ENCODE data around the gene CENPC. TPM values are rescaled to one million over a fixed set of nuclear protein-coding genes. Genes with fewer than 3 reads are reported as not detected.
"Not testable (repeated sequence)": the region's sequence is repeated elsewhere in the genome, so short reads cannot be mapped to it uniquely, and the experiment has no call there.

CENPC gene
- total RNA-seq (2014; rRNA removed; shearing (Covaris generic)): 8.3 and 11.6 TPM in 2 replicates

GRCh38 chr4:67545199-67546003 is at the start of gene CENPC:
TSS of gene CENPC (minus strand) at chr4:67545503. CDS start at chr4:67545355, 148 bp downstream.
- DNase-seq (ENCODE audit: low spot score): peak; percentile 98

GRCh38 chr4:67593741-67594175 is 48.5 kb upstream of the CENPC start:
- DNase-seq (ENCODE audit: low spot score): no peak

- no peak for DNase-seq (ENCODE audit: low spot score)
Observed at GRCh38 chr4:67587156-67587555, 41.9 kb upstream of the CENPC start.

GRCh38 chr4:67584496-67584895 is 39.2 kb upstream of the CENPC start:
- DNase-seq (ENCODE audit: low spot score): no peak

- no peak for DNase-seq (ENCODE audit: low spot score)
Observed at GRCh38 chr4:67581913-67582312, 36.6 kb upstream of the CENPC start.

GRCh38 chr4:67581208-67581857 is 36.0 kb upstream of the CENPC start:
- DNase-seq (ENCODE audit: low spot score): no peak

GRCh38 chr4:67580577-67580976 is 35.3 kb upstream of the CENPC start:
- DNase-seq (ENCODE audit: low spot score): no peak

GRCh38 chr4:67576538-67576937 is 31.2 kb upstream of the CENPC start:
- no peak for DNase-seq (ENCODE audit: low spot score)

GRCh38 chr4:67576059-67576466 is 30.8 kb upstream of the CENPC start:
- DNase-seq (ENCODE audit: low spot score): no peak

GRCh38 chr4:67575232-67576058 is 30.1 kb upstream of the CENPC start:
- DNase-seq (ENCODE audit: low spot score): no peak

- no peak for DNase-seq (ENCODE audit: low spot score)
Observed at GRCh38 chr4:67573193-67573592, 27.9 kb upstream of the CENPC start.

GRCh38 chr4:67571975-67572374 is 26.7 kb upstream of the CENPC start:
- no peak for DNase-seq (ENCODE audit: low spot score)

GRCh38 chr4:67570537-67570936 is 25.2 kb upstream of the CENPC start:
- no peak for DNase-seq (ENCODE audit: low spot score)

- no peak for DNase-seq (ENCODE audit: low spot score)
Observed at GRCh38 chr4:67568820-67569219, 23.5 kb upstream of the CENPC start.

- no peak for DNase-seq (ENCODE audit: low spot score)
Observed at GRCh38 chr4:67566335-67566734, 21.0 kb upstream of the CENPC start.

- DNase-seq (ENCODE audit: low spot score): no peak
Observed at GRCh38 chr4:67565284-67565683, 20.0 kb upstream of the CENPC start.

- DNase-seq (ENCODE audit: low spot score): no peak
Observed at GRCh38 chr4:67558493-67558892, 13.2 kb upstream of the CENPC start, which contains the start of gene STAP1. TSS of gene STAP1 (plus strand) at chr4:67558727. CDS start at chr4:67558810, 83 bp downstream.

GRCh38 chr4:67556436-67556835 is 11.1 kb upstream of the CENPC start:
- DNase-seq (ENCODE audit: low spot score): no peak

- DNase-seq (ENCODE audit: low spot score): no peak
Observed at GRCh38 chr4:67555447-67555846, 10.1 kb upstream of the CENPC start.

GRCh38 chr4:67554096-67554495 is 8.8 kb upstream of the CENPC start:
- DNase-seq (ENCODE audit: low spot score): no peak

GRCh38 chr4:67552146-67552792 is 7.0 kb upstream of the CENPC start:
- DNase-seq (ENCODE audit: low spot score): not testable (repeated sequence)

- DNase-seq (ENCODE audit: low spot score): no peak
Observed at GRCh38 chr4:67550857-67551256, 5.6 kb upstream of the CENPC start.
